Panc1 (cell line): Measurements from ENCODE around the gene SLC66A1.

Experiments used
- POLR2AphosphoS5 ChIP-seq: IDR thresholded peaks from 2 replicates; pipeline ENCODE4 v1.6.1; 2012; ENCODE audit warnings: mild to moderate bottlenecking, low read depth, low read length, moderate library complexity
- REST ChIP-seq, 2 experiments: IDR thresholded peaks; 2 replicates each; pipeline ENCODE4 v1.6.1; 2011 to 2012; ENCODE audit warnings: low read depth in 2 of 2, control low read depth in 1 of 2, low read length in 1 of 2, mild to moderate bottlenecking in 1 of 2, moderate library complexity in 1 of 2; ENCODE audit not compliant: insufficient read depth in 1 of 2
- SIN3A ChIP-seq: IDR thresholded peaks from 2 replicates; pipeline ENCODE4 v1.6.1; 2012; ENCODE audit warnings: low read depth, mild to moderate bottlenecking, low read length, moderate library complexity, borderline replicate concordance; ENCODE audit not compliant: insufficient read depth
- TCF7L2 ChIP-seq: IDR thresholded peaks from 2 replicates; pipeline ENCODE4 v1.6.1; 2011; ENCODE audit warnings: mild to moderate bottlenecking, low read depth, low read length, inconsistent platforms
- TF ChIP-seq, protein P1 (sequence below): fragments of 450-650 bp; IDR thresholded peaks from 2 replicates; pipeline ENCODE4 v1.5.1; 2017; ENCODE audit warnings: mild to moderate bottlenecking

GRCh38 chr1:19289244-19289643 is 22.9 kb upstream of the SLC66A1 start:
- TF ChIP-seq SIN3A: no peak
- TF ChIP-seq, protein P1, sequence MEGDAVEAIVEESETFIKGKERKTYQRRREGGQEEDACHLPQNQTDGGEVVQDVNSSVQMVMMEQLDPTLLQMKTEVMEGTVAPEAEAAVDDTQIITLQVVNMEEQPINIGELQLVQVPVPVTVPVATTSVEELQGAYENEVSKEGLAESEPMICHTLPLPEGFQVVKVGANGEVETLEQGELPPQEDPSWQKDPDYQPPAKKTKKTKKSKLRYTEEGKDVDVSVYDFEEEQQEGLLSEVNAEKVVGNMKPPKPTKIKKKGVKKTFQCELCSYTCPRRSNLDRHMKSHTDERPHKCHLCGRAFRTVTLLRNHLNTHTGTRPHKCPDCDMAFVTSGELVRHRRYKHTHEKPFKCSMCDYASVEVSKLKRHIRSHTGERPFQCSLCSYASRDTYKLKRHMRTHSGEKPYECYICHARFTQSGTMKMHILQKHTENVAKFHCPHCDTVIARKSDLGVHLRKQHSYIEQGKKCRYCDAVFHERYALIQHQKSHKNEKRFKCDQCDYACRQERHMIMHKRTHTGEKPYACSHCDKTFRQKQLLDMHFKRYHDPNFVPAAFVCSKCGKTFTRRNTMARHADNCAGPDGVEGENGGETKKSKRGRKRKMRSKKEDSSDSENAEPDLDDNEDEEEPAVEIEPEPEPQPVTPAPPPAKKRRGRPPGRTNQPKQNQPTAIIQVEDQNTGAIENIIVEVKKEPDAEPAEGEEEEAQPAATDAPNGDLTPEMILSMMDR: no peak
- TF ChIP-seq TCF7L2: no peak
- TF ChIP-seq REST (IDR thresholded peaks at IDR 0.05; ENCODE audit: insufficient read depth in 1 of 2, low read depth in 2 of 2, low read length in 1 of 2): no peak
- no peak for TF ChIP-seq POLR2AphosphoS5
